ENCODE measurements around the gene C20orf96.

DNA sequence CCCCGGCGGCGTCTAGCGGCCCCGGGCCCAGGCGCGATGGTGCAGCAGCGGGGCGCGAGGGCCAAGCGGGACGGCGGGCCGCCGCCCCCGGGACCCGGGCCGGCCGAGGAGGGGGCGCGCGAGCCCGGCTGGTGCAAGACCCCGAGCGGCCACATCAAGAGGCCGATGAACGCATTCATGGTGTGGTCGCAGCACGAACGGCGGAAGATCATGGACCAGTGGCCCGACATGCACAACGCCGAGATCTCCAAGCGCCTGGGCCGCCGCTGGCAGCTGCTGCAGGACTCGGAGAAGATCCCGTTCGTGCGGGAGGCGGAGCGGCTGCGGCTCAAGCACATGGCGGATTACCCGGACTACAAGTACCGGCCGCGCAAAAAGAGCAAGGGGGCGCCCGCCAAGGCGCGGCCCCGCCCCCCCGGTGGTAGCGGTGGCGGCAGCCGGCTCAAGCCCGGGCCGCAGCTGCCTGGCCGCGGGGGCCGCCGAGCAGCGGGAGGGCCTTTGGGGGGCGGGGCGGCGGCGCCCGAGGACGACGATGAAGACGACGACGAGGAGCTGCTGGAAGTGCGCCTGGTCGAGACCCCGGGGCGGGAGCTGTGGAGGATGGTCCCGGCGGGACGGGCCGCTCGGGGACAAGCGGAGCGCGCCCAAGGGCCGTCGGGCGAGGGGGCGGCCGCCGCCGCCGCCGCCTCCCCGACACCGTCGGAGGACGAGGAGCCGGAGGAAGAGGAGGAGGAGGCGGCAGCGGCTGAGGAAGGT, 35.5 kb upstream of the C20orf96 start:
- TF ChIP-seq EZH2 (IDR thresholded peaks at IDR 0.05; ENCODE audit: insufficient read depth, poor library complexity, severe bottlenecking) = no peak
- no peak for TF ChIP-seq EZH2phosphoT487 (IDR thresholded peaks at IDR 0.05; ENCODE audit: insufficient read depth, low read depth)

All from GM23248 (cell line).